ENCODE measurements around the gene OR5AK2. TPM values are rescaled to one million over a fixed set of nuclear protein-coding genes. Genes with fewer than 3 reads are reported as not detected.
"Not testable (repeated sequence)": the region's sequence is repeated elsewhere in the genome, so short reads cannot be mapped to it uniquely, and the experiment has no call there.

Gene OR5AK2
- not detected in 2 replicates for polyA plus RNA-seq (2011; rRNA removed)
- polyA plus RNA-seq (2012; cell fraction: cytosol; rRNA removed) = not detected in 2 replicates
- not detected in 2 replicates for polyA plus RNA-seq (2012; cell fraction: nucleus; rRNA removed)
- polyA plus RNA-seq (2017; fragmentation: RNase III; extraction: RNeasy Plus Mini Kit Qiagen cat#74134 plus additional on column Dnase treatment) = not detected in 3 replicates
- polyA minus RNA-seq (2011; rRNA and poly(A)+ RNA removed) = not detected in 2 replicates

- TF ChIP-seq NPAS2 (CRISPR knock-in tag; IDR thresholded peaks at IDR 0.05; ENCODE audit: borderline replicate concordance) = no peak
- TF ChIP-seq RNF2 (IDR thresholded peaks at IDR 0.05; ENCODE audit: borderline replicate concordance, low read depth) = no peak
- no peak for TF ChIP-seq JUN (IDR thresholded peaks at IDR 0.05)
- TF ChIP-seq FOXS1 (CRISPR knock-in tag; IDR thresholded peaks at IDR 0.05) = no peak
- TF ChIP-seq HOXB13 (CRISPR knock-in tag; IDR thresholded peaks at IDR 0.05; ENCODE audit: low read depth) = no peak
- no peak for TF ChIP-seq CBX2 (IDR thresholded peaks at IDR 0.05; ENCODE audit: borderline replicate concordance, low read depth)
- no peak for TF ChIP-seq CTCF (IDR thresholded peaks at IDR 0.05)
- TF ChIP-seq MAX (IDR thresholded peaks at IDR 0.05) = no peak
- no peak for TF ChIP-seq FOSL2 (IDR thresholded peaks at IDR 0.05)
- TF ChIP-seq FOSL2 (CRISPR knock-in tag; IDR thresholded peaks at IDR 0.05) = no peak
- no peak for TF ChIP-seq RARB (CRISPR knock-in tag; IDR thresholded peaks at IDR 0.05)
- no peak for TF ChIP-seq HDAC2 (IDR thresholded peaks at IDR 0.05)
- no peak for TF ChIP-seq CHD2 (IDR thresholded peaks at IDR 0.05; ENCODE audit: low read length, partially characterized antibody)
- no peak for TF ChIP-seq ELK1 (IDR thresholded peaks at IDR 0.05; ENCODE audit: low read depth, low read length)
- no peak for TF ChIP-seq HES2 (IDR thresholded peaks at IDR 0.05)
- TF ChIP-seq FOSB (CRISPR knock-in tag; IDR thresholded peaks at IDR 0.05) = no peak
- no peak for TF ChIP-seq SREBF2 (IDR thresholded peaks at IDR 0.05)
- no peak for TF ChIP-seq MYC (IDR thresholded peaks at IDR 0.05; ENCODE audit: borderline replicate concordance, low read length)
- TF ChIP-seq CHD4 (IDR thresholded peaks at IDR 0.05; ENCODE audit: borderline replicate concordance) = no peak
- DNase-seq (ENCODE audit: low read depth in 1 of 2, low spot score in 1 of 2) = no peak
- Histone ChIP-seq H3K9me3 (peaks cover 14% of the 10 kb centered on the region; the same call in 2 of the 3 replicates), H3K4me2 (no peak within 1 kb of the TSS), H3K4me1 (no peaks in the 10 kb centered on the region), H3K4me3 (no peak within 1 kb of the TSS), H3K27ac (no peak within 1 kb of the TSS)
- ChIA-PET POLR2A (no interaction called here), CTCF (no interaction called here)
- FAIRE-seq = no peak
- 58% methylated on average over 1 of the region's 1 CpG for WGBS (ENCODE audit: missing lambda C conversion rate)
- ATAC-seq = no peak
These were observed at the start of gene OR5AK2 for GRCh38 chr11:56988614-56989013. Gene OR5AK2 (plus strand): TSS chr11:56988914. CDS start chr11:56988914, 0 bp downstream.

GRCh38 chr11:56945526-56945925 is 43.2 kb upstream of the OR5AK2 start:
- CTCF ChIA-PET = interaction anchor here (1.3 kb wide), 1 partner anchor 304 kb away, joined by 4 read pairs; no protein-coding TSS in a partner anchor
- FAIRE-seq; H3K4me2 ChIP-seq; DNase-seq (ENCODE audit: low read depth in 1 of 2, low spot score in 1 of 2); H3K4me3 ChIP-seq; H3K27ac ChIP-seq; POLR2A ChIA-PET; ATAC-seq: not testable (repeated sequence)
- H3K4me1 ChIP-seq = peaks cover 12% of the 10 kb centered on the region; the same call in 2 of the 3 replicates
- WGBS (ENCODE audit: missing lambda C conversion rate) = 82% methylated on average over 7 of the region's 8 CpGs
- H3K9me3 ChIP-seq = peaks cover 17% of the 10 kb centered on the region

- TF ChIP-seq RAD21 (conservative IDR thresholded peaks at IDR 0.05 in 1 of 2, IDR thresholded peaks at IDR 0.05 in 1 of 2) (no peak), KDM5A (IDR thresholded peaks at IDR 0.05) (no peak), RFX5 (IDR thresholded peaks at IDR 0.05) (no peak), MAZ (IDR thresholded peaks at IDR 0.05; ENCODE audit: borderline replicate concordance, low read depth, low read length) (no peak), REST (IDR thresholded peaks at IDR 0.05) (no peak), NFE2L2 (conservative IDR thresholded peaks at IDR 0.05; ENCODE audit: low read length) (no peak), ZC3H11A (IDR thresholded peaks at IDR 0.05) (no peak), CHD4 (IDR thresholded peaks at IDR 0.05; ENCODE audit: borderline replicate concordance) (no peak), SREBF2 (IDR thresholded peaks at IDR 0.05) (no peak), RCOR1 (IDR thresholded peaks at IDR 0.05; ENCODE audit: low read depth, low read length) (no peak)
- whole genome bisulfite sequencing (ENCODE audit: missing lambda C conversion rate) = 75% methylated on average over 2 of the region's 2 CpGs
- H3K9me3 ChIP-seq = peaks cover 31% of the 10 kb centered on the region
- no peak for DNase-seq (ENCODE audit: low read depth in 1 of 2, low spot score in 1 of 2)
- CTCF ChIA-PET = interaction anchor here (1.5 to 1.7 kb wide), 2 partner anchors 16 to 108 kb away, joined by 3 to 5 read pairs; no protein-coding TSS in a partner anchor
- H3K4me1 ChIP-seq = peaks cover 12% of the 10 kb centered on the region; the same call in 2 of the 3 replicates
- POLR2A ChIA-PET = no interaction called here
- ATAC-seq = no peak
- peak overlapping the region in 1 of 2 experiments; percentile 27; a peak in 2 of 6 replicates for H3K27ac ChIP-seq
- FAIRE-seq = no peak
- no peak overlapping the region for H3K4me3 ChIP-seq
- 0 out of 3 replicates have a peak overlapping the region, but pooled peaks have one; percentile 13 for H3K4me2 ChIP-seq
These were observed 39.7 kb upstream of the OR5AK2 start for GRCh38 chr11:56948991-56949515.

All from A549 (cell line).